ENCODE measurements around the gene GRK5.

GRK5 gene

GRCh38 chr10:119302591-119303253, 95.4 kb downstream of the GRK5 start:
- no peak for DNase-seq

GRCh38 chr10:119303886-119304285, 96.5 kb downstream of the GRK5 start:
- no peak for DNase-seq

GRCh38 chr10:119304541-119304940, 97.2 kb downstream of the GRK5 start:
- no peak for DNase-seq

DNA sequence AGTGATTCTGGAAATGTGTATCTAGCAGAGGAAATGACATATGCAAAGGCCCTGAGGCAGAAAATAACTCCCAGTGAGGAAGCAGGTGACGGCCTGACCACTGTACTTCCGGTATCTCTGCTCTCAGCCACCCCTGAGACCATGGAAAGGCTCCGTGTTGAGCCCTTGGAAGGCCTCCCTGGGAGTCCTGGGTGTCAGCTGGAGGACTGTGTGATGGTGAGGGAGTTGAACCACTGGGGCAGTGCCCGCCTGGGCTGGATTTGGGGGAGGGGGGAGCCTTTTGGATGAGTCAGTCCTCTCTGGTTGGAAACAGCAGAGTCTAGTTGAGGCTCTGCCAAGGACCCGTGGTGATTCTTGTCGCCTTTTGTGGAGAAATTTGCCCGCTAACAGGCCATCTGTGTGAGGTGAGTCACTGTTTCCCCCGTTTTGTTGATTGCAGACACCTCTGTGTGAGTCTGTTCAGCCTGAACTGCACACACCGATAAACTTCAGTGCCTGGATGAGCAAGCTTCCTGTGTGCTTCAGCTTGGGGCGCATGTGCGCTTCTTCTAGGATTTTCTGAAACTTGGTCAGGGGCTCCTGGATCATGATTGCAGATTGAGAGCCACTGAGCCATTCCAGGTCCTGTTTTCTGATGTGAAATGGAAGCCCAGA, 98.6 kb downstream of the GRK5 start:
- DNase-seq, result peak; percentile 65 to 92

DNA sequence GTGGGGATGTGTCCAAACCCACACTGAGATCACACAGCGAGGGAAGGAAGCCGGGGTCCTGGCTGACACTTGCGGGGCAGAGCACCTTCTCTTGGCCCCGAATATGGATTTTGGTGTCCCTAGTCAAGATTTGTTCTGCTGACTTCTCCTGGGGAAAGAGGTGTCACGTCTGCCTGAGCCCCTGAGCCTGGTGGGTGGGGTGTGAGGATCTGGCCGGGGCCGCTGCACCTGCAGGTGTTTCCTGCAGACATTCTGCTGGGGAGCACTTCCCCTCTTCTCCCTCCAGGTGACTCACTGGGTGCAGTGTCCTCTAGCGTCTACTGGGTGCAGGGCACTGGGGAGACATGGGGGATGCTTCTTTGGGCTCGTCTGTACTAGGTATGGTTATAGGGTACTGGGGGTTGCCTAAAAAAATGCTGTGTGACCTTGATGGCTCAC, 99.2 kb downstream of the GRK5 start:
- peak; percentile 51 to 75 for DNase-seq

GRCh38 chr10:119306986-119307392, 99.6 kb downstream of the GRK5 start:
- peak in 1 of 2 experiments; percentile 32 for DNase-seq

GRCh38 chr10:119308089-119308488, 100.7 kb downstream of the GRK5 start:
- DNase-seq, result no peak

DNA sequence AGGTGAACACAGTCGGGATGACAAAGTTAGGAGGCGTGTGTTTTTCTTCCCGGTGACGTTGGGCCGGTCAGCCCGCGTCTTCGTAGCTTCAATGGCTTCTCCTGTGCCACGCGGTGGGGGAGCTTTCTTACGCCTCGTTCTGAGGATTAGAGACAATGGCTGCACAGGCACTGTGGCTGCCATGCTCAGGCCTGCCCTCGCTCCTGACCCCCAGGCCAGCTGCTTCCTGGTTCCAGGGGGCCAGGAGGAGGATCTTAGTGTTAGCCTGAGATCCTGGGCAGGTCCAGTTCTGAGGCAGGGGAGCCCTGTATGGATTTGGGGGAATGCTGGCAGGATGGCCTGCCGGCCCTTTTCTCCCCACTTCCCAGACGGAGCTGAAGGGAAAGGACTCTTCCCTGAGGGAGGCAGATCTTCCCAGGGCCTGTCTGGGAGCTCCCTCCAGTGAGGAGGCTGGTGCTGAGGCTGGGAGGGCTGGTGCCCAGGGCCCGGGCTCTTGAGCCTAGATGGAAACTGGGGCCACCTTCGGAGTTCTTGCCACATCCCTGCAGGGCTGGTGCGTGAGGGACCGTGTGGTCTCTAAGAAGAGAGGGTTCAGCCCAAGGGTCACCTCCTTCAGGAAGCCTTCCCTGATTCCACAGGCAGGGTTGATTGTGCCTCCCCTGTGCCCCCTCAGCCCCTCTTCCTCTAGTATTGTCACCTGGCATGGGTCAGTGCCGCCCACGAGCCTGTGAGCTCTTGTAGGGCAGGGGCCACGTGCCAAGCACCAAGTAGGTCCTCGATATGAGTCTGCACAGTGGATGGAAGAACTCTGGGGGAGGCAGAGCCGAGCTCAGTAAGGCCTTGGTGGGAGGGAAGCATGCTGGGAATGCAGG, 101.4 kb downstream of the GRK5 start:
- DNase-seq, result no peak

DNA sequence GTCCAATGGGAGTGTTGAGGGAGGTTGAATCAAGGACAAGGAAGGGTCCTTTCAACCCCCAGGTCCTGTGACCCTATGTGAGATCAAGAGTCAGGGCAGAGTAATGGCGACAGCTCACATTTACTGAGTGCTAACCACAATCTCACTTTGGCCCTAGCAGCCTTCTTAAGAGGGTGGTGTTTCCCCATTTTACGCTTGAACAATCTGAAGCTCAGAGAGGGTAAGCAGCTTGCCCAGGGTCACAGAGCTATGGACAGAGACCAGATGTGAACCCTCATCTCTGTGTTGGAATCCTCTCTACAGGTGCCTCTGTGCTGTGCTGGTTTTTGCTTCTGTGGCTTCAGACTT, 102.0 kb downstream of the GRK5 start:
- DNase-seq, result no peak

- no peak for DNase-seq
These were observed 103.4 kb downstream of the GRK5 start for GRCh38 chr10:119310806-119311205.

GRCh38 chr10:119312241-119312640, 104.9 kb downstream of the GRK5 start:
- no peak for DNase-seq

DNA sequence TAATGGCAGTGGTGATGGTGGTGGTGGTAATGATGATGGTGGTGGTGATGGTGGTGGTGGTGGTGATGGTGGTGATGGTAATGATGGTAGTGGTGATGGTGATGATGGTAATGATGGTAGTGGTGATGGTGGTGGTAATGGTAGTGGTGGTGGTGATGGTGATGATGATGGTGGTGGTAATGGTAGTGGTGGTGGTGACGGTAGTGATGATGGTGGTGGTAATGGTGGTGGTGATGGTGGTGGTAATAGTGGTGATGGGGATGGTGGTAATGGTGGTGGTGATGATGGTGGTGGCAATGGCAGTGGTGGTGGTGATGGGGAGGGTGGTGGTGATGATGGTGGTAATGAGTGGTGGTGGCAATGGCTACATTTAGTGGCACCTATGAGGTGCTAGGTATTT, 105.7 kb downstream of the GRK5 start:
- DNase-seq, result no peak

GRCh38 chr10:119313644-119314043, 106.3 kb downstream of the GRK5 start:
- DNase-seq, result peak in 1 of 2 experiments; percentile 15

- DNase-seq, result no peak
These were observed 106.7 kb downstream of the GRK5 start for GRCh38 chr10:119314061-119314460.

- no peak for DNase-seq
These were observed 107.1 kb downstream of the GRK5 start for GRCh38 chr10:119314486-119314885.

DNA sequence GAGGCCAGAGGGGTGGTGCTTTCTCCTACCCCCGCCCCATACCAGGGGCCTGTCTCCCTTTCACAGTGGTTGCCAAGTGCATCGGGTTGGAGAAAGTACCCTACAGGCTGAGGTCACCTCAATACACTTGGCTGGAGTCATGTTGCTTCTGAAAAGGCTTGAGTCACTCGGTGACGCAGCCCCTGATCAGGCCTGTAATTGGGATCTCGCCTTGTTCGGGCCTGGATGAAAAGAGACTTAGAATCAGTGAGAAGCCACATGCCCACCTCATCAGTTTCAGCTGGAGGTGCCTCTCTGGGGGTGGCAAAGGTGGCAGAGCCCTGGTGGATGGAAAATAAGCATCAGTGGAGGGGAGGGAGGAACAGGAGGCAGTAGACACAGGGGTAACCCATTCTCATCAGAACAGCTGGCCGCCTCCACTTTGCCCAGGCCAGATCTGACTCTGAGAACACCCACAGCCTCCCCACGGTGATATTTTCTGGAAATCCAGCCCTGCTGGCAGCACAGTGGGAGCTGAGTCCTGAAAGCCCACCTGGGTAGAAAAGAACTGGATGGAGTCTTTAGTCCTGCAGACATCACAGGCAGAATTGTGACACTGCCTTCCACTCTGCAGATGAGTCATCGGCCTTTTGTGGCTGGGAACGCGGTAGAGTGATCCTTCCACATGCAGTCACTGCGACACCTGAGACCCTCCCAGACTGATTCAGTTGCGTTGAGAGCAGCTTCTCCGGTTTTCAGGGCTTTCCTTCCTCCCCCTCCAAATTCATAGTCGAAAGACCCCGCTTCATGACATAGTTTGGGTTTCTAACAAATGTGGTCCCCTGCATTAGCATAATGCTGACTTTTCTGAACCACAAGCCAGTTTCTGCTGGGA, 108.0 kb downstream of the GRK5 start:
- DNase-seq, result peak; percentile 55 to 84

DNA sequence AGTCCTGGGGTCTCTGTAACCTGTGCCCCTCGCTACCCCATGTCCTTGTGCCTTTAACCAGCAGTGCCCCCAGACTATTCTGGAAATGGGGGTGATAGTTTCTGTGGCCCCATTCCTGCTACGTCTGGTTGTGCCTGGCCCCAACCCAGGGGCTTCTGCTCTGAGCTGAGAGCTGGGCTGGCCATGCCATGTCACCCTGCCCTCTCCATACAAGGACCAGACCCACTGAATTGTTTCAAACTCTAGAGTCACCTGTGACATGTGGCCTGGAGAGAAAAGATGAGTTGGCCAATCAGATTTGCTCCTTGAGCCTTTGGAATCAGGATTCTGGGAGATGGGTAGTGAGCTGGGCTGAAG, 108.6 kb downstream of the GRK5 start:
- DNase-seq, result no peak

GRCh38 chr10:119316729-119317097, 109.3 kb downstream of the GRK5 start:
- DNase-seq, result no peak

DNA sequence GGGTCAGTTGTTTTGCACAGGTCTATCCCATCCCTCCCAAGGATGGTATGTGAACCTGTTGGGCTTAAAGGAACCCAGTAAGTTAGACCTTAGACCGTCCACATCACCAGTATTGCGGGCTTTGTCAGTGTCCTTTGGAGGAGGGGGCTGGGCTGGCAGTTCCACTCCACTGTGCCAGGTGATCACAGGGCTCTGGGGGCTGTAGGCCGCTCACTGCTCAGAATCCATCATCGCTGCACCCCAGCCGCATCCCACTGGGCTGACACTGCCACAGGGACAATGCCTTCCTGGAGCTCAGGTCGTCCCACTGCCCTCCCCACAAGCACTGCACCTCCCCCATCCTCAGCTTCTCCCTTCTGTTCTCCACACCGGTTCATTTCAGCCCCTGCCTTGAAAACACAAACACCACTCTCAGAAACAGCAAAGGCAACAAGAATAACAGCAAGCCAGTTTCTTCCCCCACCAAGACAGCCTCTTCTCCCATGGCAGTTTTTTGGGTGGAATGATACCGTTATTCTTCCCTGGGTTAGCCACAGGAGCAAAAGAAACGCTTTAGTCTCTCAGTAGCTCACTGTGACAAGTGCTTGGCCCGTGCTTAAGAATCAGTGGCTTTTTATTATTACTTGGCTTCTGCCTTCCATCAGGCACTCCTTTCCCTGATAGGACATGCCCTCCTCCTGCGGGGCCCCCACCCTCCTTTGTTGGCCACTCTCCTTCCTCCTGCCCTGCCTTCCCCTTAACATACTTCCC, 111.2 kb downstream of the GRK5 start:
- no peak for DNase-seq

DNA sequence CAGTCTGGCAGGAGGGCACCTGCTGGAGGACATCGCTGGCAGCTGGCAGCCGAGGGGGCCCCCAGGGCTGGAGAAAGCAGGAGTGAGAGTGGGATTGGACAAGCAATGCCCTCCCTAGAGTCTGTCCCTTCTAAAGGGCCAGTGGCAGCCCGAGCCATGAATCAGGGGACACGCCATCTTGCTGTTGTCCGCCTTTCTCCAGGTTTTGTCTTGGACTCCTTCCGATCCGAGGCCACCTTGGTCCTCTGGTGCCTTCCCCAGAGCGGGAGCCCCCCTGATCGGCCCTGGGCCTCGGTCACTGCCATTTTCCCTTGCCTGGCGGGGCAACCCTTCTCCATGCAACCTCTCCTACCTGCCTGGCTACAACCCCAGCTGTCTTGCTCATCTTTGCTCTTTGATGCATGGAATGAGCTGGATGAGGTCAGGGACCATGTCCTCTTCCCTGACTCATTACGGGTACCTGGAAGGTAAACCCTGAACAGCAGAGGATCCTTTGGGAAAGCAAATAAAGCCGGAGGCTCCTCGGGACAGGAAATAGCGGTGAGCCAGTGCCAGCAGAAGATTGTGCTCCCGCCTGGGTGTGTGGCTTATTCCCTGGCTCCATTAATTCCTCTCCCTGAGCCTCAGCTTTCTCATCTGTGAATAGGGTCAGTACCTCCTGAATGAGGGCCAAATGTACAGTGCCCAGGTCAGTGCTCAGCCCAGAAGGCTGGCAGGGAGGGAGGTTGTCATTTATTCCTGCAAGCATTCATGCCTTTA, 112.0 kb downstream of the GRK5 start:
- DNase-seq, result no peak

DNA sequence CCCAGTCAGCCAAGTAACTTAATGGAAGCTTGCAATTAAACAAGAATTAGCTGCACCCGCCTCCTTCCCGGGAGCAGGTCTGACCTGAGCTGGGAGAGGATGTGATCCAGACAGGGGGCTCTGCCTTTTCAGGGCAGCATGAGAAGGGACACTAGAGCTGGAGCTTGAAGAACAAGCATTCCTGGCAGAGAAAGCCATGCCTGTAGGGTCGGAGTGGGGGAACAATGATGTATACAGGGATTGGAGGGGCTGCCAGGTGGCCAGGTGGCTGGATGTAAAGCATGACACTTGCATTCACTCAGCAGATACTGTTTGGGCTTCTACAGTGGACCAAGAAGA, 112.5 kb downstream of the GRK5 start:
- DNase-seq, result no peak

GRCh38 chr10:119320981-119321380, 113.6 kb downstream of the GRK5 start:
- DNase-seq, result no peak

Data from stimulated activated CD4-positive, alpha-beta T cell treated with anti-CD3 and anti-CD28 coated beads, Interleukin-4, amount 100 ng/mL, for 4 hours (primary cell).